Neural cell (in vitro differentiated cells): ENCODE data around the gene MCTS1. TPM values are rescaled to one million over a fixed set of nuclear protein-coding genes. Genes with fewer than 3 reads are reported as not detected.

Experiments
- H2AFZ ChIP-seq: fragments of 200-600, 300-800 bp; sonication (generic), shearing (Covaris generic); 2 replicates; pipeline ENCODE4 v1.6.0; 2014; ENCODE audit warnings: low read depth, mild to moderate bottlenecking, antibody characterized with exemption, low read length, moderate library complexity
- H3F3A ChIP-seq: fragments of 200-600 bp; shearing (Covaris generic); 2 replicates; pipeline ENCODE4 v1.6.1; 2016; ENCODE audit warnings: mild to moderate bottlenecking, moderate library complexity, mixed read lengths, antibody characterized with exemption, low read length; ENCODE audit not compliant: insufficient read depth, poor library complexity, severe bottlenecking
- H3K27ac ChIP-seq: fragments of 200-600, 300-800 bp; sonication (generic), shearing (Covaris generic); 2 replicates; pipeline ENCODE4 v1.5.1; 2014; ENCODE audit warnings: mild to moderate bottlenecking, low read length, moderate library complexity
- H3K27me3 ChIP-seq: fragments of 300-800, 200-600 bp; sonication (generic), shearing (Covaris generic); 2 replicates; pipeline ENCODE4 v1.6.0; 2014; ENCODE audit warnings: mild to moderate bottlenecking, low read depth, low read length, moderate library complexity; ENCODE audit not compliant: insufficient read depth
- H3K36me3 ChIP-seq: fragments of 300-800, 200-600 bp; sonication (generic), shearing (Covaris generic); 2 replicates; pipeline ENCODE4 v1.5.1; 2014; ENCODE audit warnings: mild to moderate bottlenecking, antibody characterized with exemption, low read length, moderate library complexity; ENCODE audit not compliant: insufficient read depth
- H3K4me2 ChIP-seq: fragments of 300-800, 200-600 bp; sonication (generic), shearing (Covaris generic); 2 replicates; pipeline ENCODE4 v1.6.0; 2014; ENCODE audit warnings: mild to moderate bottlenecking, low read length
- H3K4me3 ChIP-seq: fragments of 300-800, 200-600 bp; sonication (generic), shearing (Covaris generic); 2 replicates; pipeline ENCODE4 v1.5.1; 2014; ENCODE audit warnings: mild to moderate bottlenecking, low read length, moderate library complexity
- H3K79me2 ChIP-seq: fragments of 200-600 bp; shearing (Covaris generic); replicated peaks from 2 replicates; pipeline ENCODE4 v1.6.0; 2014; ENCODE audit warnings: mild to moderate bottlenecking, low read length, moderate library complexity; ENCODE audit not compliant: insufficient read depth
- H3K9ac ChIP-seq: fragments of 300-800, 200-600 bp; sonication (generic), shearing (Covaris generic); 2 replicates; pipeline ENCODE4 v1.6.1; 2016; ENCODE audit warnings: mild to moderate bottlenecking, low read length, mixed read lengths
- H3K9me2 ChIP-seq: fragments of 200-600 bp; shearing (Covaris generic); 2 replicates; pipeline ENCODE4 v1.6.1; 2016; ENCODE audit warnings: mild to moderate bottlenecking, low read length, mixed read lengths; ENCODE audit not compliant: insufficient read depth
- H3K9me3 ChIP-seq: fragments of 200-600, 300-800 bp; sonication (generic), shearing (Covaris generic); 2 replicates; pipeline ENCODE4 v1.6.1; 2016; ENCODE audit warnings: mild to moderate bottlenecking, mixed run types, low read length, moderate library complexity, mixed read lengths
- H4K20me1 ChIP-seq: fragments of 200-600 bp; shearing (Covaris generic); 2 replicates; pipeline ENCODE4 v1.6.1; 2016; ENCODE audit warnings: mild to moderate bottlenecking, mixed run types; ENCODE audit not compliant: insufficient read depth
- EP300 ChIP-seq: fragments of 450-650 bp; conservative IDR thresholded peaks from 2 replicates; pipeline ENCODE4 v1.6.1; 2014; ENCODE audit warnings: antibody characterized with exemption, mild to moderate bottlenecking, moderate library complexity; ENCODE audit not compliant: poor library complexity, severe bottlenecking
- EZH2 ChIP-seq: fragments of 200-600, 300-800 bp; shearing (Covaris generic), sonication (generic); IDR thresholded peaks from 2 replicates; pipeline ENCODE4 v1.6.1; 2014; ENCODE audit warnings: antibody characterized with exemption, low read length, borderline replicate concordance, mild to moderate bottlenecking; ENCODE audit not compliant: insufficient read depth, poor library complexity, severe bottlenecking
- MXI1 ChIP-seq: fragments of 450-650 bp; conservative IDR thresholded peaks from 2 replicates; pipeline ENCODE4 v1.6.1; 2014; ENCODE audit warnings: antibody characterized with exemption, mild to moderate bottlenecking; ENCODE audit not compliant: poor library complexity, severe bottlenecking
- POLR2AphosphoS5 ChIP-seq: IDR thresholded peaks from 2 replicates; pipeline ENCODE4 v1.6.1; 2012
- RAD21 ChIP-seq: fragments of 450-650 bp; conservative IDR thresholded peaks from 2 replicates; pipeline ENCODE4 v1.6.1; 2014; ENCODE audit warnings: antibody characterized with exemption, mild to moderate bottlenecking, moderate library complexity
- SMC3 ChIP-seq: fragments of 450-650 bp; conservative IDR thresholded peaks from 2 replicates; pipeline ENCODE4 v1.6.1; 2014; ENCODE audit warnings: antibody characterized with exemption, mild to moderate bottlenecking, moderate library complexity; ENCODE audit not compliant: poor library complexity
- TAF1 ChIP-seq: IDR thresholded peaks from 2 replicates; pipeline ENCODE4 v1.6.1; 2012; ENCODE audit warnings: low read depth
- polyA plus RNA-seq: library from polyadenylated mRNA; depleted of rRNA; stranded (reverse); fragments of >200 nt; gene quantifications from 2 replicates; pipeline ENCODE4 v1.2.3, GENCODE V29; 2014
- TF ChIP-seq, protein P1 (sequence below): fragments of 450-650 bp; IDR thresholded peaks from 2 replicates; pipeline ENCODE4 v1.5.1; 2014; ENCODE audit warnings: antibody characterized with exemption, mild to moderate bottlenecking, moderate library complexity; ENCODE audit not compliant: poor library complexity, severe bottlenecking
- TF ChIP-seq, protein P2 (sequence below): IDR thresholded peaks from 2 replicates; pipeline ENCODE4 v1.6.1; 2012; ENCODE audit warnings: borderline replicate concordance

Gene MCTS1
- polyA plus RNA-seq, 1 donor from 2014 or later = 190 TPM

DNA sequence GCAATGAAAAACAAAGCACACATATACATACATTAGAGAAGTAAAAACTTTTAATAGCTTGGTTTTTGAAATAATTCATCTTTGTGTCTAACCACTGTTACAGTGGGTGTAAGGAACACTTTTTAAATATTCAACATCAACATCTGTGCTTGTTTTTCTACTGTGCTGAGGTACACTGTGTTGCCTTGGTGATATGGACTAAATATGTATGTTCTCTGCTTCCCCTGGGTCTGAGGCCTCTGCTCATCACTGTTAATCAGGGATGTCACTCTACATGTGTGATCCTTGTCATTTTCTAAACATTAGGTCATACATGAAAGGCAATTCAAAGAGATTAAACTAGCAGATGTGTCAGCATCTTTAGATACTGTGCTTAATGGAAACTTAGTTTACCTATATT, 10.9 kb downstream of the MCTS1 start:
- Histone ChIP-seq H3K79me2 (no peaks in the 10 kb centered on the region), H3K27me3 (no peaks in the 10 kb centered on the region), H3K4me2 (no peak overlapping the region), H3K9ac (no peak overlapping the region), H3K36me3 (no peaks in the 10 kb centered on the region), H3K9me3 (no peaks in the 10 kb centered on the region), H3K4me3 (no peak overlapping the region), H3K27ac (no peak overlapping the region), H3K9me2 (no peaks in the 10 kb centered on the region), H2AFZ (no peak overlapping the region), H4K20me1 (no peaks in the 10 kb centered on the region), H3F3A (no peaks in the 10 kb centered on the region)
- TF ChIP-seq EZH2 (no peak), RAD21 (no peak), MXI1 (no peak), SMC3 (no peak), TAF1 (no peak), EP300 (no peak), POLR2AphosphoS5 (no peak)
- TF ChIP-seq, protein P1, sequence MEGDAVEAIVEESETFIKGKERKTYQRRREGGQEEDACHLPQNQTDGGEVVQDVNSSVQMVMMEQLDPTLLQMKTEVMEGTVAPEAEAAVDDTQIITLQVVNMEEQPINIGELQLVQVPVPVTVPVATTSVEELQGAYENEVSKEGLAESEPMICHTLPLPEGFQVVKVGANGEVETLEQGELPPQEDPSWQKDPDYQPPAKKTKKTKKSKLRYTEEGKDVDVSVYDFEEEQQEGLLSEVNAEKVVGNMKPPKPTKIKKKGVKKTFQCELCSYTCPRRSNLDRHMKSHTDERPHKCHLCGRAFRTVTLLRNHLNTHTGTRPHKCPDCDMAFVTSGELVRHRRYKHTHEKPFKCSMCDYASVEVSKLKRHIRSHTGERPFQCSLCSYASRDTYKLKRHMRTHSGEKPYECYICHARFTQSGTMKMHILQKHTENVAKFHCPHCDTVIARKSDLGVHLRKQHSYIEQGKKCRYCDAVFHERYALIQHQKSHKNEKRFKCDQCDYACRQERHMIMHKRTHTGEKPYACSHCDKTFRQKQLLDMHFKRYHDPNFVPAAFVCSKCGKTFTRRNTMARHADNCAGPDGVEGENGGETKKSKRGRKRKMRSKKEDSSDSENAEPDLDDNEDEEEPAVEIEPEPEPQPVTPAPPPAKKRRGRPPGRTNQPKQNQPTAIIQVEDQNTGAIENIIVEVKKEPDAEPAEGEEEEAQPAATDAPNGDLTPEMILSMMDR = no peak
- TF ChIP-seq, protein P2, sequence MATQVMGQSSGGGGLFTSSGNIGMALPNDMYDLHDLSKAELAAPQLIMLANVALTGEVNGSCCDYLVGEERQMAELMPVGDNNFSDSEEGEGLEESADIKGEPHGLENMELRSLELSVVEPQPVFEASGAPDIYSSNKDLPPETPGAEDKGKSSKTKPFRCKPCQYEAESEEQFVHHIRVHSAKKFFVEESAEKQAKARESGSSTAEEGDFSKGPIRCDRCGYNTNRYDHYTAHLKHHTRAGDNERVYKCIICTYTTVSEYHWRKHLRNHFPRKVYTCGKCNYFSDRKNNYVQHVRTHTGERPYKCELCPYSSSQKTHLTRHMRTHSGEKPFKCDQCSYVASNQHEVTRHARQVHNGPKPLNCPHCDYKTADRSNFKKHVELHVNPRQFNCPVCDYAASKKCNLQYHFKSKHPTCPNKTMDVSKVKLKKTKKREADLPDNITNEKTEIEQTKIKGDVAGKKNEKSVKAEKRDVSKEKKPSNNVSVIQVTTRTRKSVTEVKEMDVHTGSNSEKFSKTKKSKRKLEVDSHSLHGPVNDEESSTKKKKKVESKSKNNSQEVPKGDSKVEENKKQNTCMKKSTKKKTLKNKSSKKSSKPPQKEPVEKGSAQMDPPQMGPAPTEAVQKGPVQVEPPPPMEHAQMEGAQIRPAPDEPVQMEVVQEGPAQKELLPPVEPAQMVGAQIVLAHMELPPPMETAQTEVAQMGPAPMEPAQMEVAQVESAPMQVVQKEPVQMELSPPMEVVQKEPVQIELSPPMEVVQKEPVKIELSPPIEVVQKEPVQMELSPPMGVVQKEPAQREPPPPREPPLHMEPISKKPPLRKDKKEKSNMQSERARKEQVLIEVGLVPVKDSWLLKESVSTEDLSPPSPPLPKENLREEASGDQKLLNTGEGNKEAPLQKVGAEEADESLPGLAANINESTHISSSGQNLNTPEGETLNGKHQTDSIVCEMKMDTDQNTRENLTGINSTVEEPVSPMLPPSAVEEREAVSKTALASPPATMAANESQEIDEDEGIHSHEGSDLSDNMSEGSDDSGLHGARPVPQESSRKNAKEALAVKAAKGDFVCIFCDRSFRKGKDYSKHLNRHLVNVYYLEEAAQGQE = no peak

DNA sequence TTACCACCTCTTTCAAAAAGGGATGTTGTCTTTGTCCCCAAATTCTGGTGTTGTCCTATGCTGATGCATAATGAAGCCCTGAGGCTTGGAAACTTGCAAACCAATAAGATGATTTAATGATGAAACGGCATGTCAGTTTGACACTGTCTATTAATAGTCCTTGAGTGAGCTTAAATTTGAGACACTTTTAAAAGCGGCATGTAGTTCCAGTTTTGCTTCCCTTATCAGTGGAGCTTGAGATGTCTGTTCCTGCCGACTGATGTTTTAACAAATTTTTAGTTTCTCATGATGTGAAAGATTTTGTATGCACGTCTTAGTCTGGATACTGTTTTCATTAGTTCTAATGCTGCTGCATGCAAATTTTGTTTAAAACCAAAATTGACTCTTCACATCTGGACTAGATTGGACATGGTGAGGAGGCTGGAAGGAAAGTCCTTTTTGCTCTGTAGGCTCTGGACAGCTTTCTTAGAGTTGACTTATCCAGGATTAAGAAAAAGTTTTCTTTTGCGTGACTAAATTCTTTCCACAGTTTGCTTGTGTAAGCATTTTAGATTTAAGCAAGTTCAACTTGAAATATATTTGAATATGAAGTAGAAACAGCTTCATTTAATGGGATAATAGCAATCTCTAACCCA, 14.2 kb downstream of the MCTS1 start:
- H3K27me3 ChIP-seq = no peaks in the 10 kb centered on the region
- no peaks in the 10 kb centered on the region for H3K9me3 ChIP-seq
- no peak overlapping the region for H3K27ac ChIP-seq
- no peak overlapping the region for H3K4me3 ChIP-seq
- H3K9me2 ChIP-seq = no peaks in the 10 kb centered on the region
- no peaks in the 10 kb centered on the region for H3K36me3 ChIP-seq
- H3K9ac ChIP-seq = no peak overlapping the region
- no peaks in the 10 kb centered on the region for H3K79me2 ChIP-seq
- no peaks in the 10 kb centered on the region for H3F3A ChIP-seq
- H4K20me1 ChIP-seq = no peaks in the 10 kb centered on the region
- H2AFZ ChIP-seq = no peak overlapping the region
- H3K4me2 ChIP-seq = no peak overlapping the region
- TF ChIP-seq, protein P2 = no peak
- TF ChIP-seq, protein P1 = no peak
- TF ChIP-seq TAF1 (no peak), SMC3 (no peak), EZH2 (no peak), MXI1 (no peak), POLR2AphosphoS5 (no peak), RAD21 (no peak)
